GM18868 (cell line): Measurements from ENCODE around the gene KCNE1.

ENCODE experiments used
- ATAC-seq: cut with Tn5 transposase; IDR thresholded peaks from one replicate; pipeline ENCODE4 v1.9.1; 2021; ENCODE audit warnings: mild to moderate bottlenecking, moderate library complexity; ENCODE audit not compliant: unreplicated experiment

Gene KCNE1

GRCh38 chr21:34536311-34536710 lies 24.3 kb upstream of the KCNE1 start:
- no peak for ATAC-seq

GRCh38 chr21:34535886-34536285 lies 23.9 kb upstream of the KCNE1 start:
- no peak for ATAC-seq

DNA sequence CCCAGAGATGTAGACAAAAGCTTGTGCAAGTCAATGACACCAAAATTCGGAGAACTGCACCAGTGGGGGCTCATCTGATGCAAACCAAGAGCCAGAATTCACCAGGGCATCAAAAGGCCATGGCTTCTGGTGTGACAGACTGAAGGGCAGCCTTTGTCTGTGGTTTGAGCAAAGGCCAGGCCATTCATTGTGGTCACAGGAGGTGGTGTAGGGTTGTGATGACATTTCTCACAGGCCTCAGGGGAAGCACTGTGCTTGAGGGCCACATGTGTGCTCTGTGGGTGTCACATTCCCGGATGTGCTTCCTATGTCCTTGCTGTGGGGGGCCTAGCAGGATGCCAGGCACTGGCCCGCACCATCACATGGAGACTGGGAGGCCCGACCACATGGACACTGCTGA lies 22.5 kb upstream of the KCNE1 start:
- ATAC-seq: no peak

- ATAC-seq: no peak
Observed at GRCh38 chr21:34533938-34534337, 21.9 kb upstream of the KCNE1 start.

DNA sequence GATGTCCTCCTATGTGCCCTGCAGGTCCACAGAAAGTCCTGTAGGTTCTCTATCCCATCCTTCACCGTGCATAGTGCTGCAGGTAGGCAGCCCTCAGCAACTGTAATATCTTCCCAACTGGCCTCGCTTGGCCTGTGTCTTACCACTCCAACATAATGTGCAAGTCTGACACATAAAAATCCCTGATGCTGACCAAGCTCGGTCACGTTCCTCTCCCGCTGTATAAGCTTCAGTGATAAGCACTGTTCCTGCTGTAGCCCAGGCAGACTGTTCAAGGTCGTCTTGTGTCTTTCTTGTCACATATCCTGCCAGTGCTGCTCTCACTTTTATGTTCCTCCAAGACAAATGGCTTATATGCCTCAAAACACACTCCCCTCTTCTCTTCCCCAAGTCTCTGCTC lies 19.4 kb upstream of the KCNE1 start:
- no peak for ATAC-seq

DNA sequence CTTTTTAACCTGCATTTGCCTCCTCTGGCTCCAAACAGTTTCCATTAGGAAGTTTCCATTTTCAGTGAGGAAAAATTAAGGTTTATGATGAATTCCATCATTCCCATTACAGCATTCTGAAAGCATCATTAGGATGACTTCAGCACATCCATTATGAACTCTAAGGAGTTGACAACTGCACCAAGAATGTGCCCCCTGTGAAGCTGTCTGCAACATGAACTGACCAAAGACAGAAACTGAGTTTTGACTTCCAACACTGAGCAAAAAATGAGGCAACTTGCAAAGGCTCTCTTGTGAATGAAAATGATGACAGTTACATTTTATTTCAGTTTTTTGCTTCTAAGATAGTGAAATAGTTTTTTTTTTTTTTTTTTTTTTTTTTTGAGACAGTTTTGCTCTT lies 18.3 kb upstream of the KCNE1 start:
- ATAC-seq: no peak

DNA sequence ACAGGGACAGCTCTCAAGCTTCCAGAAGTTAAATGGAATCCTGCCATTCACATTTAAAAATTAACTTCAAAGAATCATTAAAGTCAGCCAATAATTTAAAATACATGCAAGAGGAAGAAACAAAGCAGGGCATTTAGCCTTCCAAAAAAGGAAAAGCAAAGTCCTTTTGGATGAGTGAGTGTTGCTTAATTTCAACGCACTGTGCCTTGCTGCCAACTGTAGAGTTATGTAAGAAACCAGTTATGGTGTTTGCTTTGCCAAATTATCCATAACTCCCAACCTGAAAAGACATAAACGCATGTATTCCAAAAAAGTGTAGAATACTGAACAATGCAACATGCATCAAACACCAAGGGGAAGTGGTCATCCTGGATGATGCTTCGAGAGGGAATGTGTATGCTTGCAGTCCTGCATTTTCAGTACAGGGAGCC lies 16.1 kb upstream of the KCNE1 start:
- no peak for ATAC-seq

DNA sequence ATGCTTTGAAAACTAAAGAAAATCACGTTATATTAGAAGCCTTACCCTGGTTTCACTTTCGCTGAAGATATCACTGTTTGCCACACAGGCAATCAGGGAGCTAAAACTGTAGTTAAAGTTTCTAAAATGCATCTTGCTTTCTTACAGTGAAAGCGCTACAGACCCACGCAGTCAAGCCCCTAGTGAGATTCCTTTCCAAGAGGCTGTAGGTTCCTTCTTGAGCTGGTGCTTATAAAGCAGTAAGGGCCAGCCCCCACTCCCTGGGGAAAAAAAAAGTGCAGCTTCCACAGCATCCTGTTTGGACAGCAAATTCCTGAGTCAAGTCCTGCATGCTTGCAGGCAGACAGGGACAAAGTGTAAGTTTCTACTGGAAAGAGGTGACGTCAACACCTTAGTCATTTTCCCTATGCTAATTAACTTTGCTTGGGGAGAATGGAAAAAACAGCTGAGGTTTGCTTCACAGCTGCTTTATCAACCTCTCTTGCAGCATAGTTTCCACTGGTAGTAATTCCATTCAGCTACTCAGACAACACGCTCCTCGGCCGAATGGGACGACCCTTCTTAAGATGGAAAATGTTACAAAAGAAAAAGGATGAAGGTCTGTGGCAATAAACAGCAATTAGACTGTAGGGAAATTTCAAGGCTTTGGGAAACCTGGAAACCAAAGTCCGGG lies 14.7 kb upstream of the KCNE1 start:
- ATAC-seq: peak; percentile 57

DNA sequence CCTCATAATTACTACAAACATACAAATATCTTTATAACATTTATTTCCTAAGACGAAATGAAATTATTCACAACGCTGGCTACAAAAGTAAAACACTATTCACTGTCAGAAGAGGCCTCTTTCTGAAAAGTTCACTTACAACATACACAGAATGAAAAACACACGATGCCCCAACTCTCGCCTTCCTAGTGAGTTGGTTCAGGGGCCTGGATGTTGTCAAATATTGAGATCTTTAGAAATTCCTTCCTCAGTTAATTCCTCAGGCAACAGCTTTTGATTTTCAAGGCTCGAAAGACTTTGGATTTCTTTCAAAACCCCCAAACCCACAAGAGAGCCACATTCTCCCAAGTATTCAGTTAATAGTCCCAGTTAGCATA lies 14.2 kb upstream of the KCNE1 start:
- no peak for ATAC-seq

GRCh38 chr21:34524646-34525601 lies 12.9 kb upstream of the KCNE1 start:
- no peak for ATAC-seq

GRCh38 chr21:34523019-34523555 lies 11.1 kb upstream of the KCNE1 start:
- no peak for ATAC-seq

DNA sequence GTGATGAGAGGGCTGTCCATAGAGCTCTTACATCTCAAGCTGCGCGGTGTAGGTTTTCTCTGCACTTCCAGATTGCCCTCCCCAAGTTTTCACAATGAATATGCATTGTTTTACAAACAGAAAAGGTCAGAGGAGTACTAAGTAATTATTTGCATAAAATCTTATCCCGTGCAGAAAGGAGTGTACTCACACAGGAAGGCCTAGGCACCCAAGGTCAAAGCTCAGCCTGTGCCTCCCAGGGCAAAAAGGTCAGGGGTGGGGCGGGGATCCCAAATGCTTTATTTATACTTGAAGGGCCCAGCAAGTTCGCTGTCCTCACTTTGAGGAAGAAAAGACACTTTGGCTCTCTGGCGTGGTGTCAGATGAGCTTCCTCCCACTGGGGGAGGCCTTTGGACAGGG lies 10.3 kb upstream of the KCNE1 start:
- no peak for ATAC-seq

DNA sequence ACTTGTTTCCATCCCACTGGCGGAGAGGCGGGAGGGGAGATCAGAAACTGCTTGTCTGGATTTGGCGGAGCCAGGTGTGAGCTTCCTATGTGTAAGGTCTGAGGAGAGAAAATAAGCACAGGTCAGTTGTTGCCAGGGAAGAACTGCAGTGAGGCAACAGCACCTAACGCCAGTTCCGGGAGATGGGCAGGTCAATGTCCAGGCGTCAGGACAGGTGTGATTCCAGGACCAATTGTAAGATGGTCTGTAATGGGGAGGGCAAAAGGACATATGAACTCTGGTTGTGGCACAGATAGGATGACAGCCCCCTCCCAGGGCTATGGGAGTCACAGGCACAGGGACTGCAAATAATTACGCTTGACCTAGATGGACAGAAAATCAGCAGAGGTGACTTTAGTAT lies 9.6 kb upstream of the KCNE1 start:
- no peak for ATAC-seq

GRCh38 chr21:34520764-34521508 lies 8.9 kb upstream of the KCNE1 start:
- no peak for ATAC-seq

DNA sequence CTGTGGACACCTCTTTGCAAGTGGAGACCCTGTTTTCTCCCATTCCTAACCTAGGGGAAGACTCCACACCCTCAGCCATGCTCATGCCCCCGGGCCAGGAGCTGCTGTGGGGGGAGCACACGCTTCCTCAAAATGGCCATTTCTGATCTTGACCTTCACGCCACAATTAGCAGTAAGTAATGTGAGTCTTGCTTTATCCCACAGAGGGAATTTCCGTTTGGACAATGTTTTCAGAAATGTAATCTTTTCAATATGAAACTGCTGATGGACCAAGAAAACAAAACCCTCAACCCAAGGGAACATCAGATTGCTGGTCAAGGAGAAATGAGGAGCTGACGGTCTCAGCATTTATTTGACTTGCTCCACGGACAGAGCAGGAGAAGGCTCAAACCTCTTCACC lies 8.3 kb upstream of the KCNE1 start:
- ATAC-seq: no peak

GRCh38 chr21:34519694-34520093 lies 7.7 kb upstream of the KCNE1 start:
- no peak for ATAC-seq

GRCh38 chr21:34519016-34519415 lies 7.0 kb upstream of the KCNE1 start:
- ATAC-seq: no peak

- no peak for ATAC-seq
Observed at GRCh38 chr21:34518301-34518700, 6.3 kb upstream of the KCNE1 start.

DNA sequence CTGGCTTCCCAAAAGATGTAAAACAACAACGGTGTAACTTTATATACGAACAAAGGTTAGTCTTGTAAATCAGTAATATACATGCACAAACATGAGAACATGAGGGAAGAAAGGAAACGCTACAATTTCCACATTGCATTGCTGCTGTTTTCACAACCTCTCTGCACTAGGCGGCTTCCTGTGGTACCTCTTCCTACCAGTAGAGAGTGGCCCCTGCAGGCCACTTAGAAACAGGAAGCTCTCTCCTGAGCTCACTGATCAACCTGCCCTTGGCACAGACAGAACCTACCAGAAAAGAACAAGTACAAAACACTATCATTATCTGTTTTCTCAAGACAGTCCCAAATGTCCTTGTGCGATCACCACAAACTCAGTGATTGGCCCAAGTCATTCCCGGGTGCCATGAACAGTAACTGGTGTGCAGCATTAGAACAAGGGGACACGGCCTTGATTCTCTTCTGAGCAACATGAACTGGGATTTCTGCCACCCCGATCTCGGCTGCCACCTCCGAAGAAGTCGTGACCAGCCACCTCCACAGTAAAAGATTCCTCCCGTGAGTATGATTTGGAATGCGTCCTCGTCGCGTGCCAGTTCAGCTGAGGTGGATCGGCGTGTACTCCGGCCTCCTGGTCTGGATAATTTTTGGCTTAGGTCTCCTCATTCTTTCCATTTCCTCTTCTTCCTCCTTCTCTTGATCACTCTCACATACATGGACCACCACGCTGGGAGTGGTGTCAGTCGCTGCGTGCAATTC lies 5.7 kb upstream of the KCNE1 start:
- ATAC-seq: no peak

DNA sequence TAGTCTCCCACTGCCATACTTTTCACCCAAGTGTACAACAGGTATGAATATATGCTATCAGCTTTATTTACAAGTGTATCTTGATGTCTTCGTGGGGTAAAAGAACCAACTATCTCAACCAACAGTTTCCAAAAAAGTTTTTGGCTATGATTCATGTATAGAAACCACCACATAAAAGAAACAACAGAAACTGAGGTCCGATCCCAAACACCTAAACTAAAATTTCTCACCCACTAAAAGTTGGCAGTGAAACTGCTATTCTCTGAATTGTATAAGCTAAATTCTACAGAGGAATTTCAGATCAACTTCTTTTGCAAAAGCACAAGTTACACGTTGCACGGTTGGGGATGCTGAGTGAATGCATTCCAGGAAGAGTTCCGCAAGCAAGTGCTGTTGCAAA lies 5.0 kb upstream of the KCNE1 start:
- ATAC-seq: no peak
